A673 (cell line): ENCODE data around the gene ANKMY1. TPM values are rescaled to one million over a fixed set of nuclear protein-coding genes. Genes with fewer than 3 reads are reported as not detected.

Source experiments
- BruUV-seq: library from RNA; stranded (reverse); fragments of 400-500 nt; replicated peaks from 2 replicates; lab custom pipeline; 2021; lab: Mats Ljungman, UMichigan
- CTCF ChIA-PET: fragments of 300-600 bp; sonication (Branson Sonifier 250); formaldehyde crosslinking; loops from one replicate; lab custom pipeline; 2022; ENCODE audit warnings: antibody characterized with exemption; lab: Charles Lee
- POLR2A ChIA-PET: fragments of 300-600 bp; sonication (Branson Sonifier 250); formaldehyde crosslinking; loops from one replicate; lab custom pipeline; 2022; ENCODE audit warnings: antibody characterized with exemption; ENCODE audit not compliant: low non-redundant PET; lab: Charles Lee
- DNase-seq: peaks from one replicate; pipeline ENCODE4 v3.0.0-alpha.2; 2015; ENCODE audit warnings: low spot score
- H3K27ac ChIP-seq: fragments of 200-600 bp; sonication (generic); 2 replicates; pipeline ENCODE4 v1.5.1; 2016; ENCODE audit warnings: mixed run types, low read depth, mild to moderate bottlenecking, mixed read lengths, antibody characterized with exemption, low read length; ENCODE audit not compliant: poor library complexity, severe bottlenecking
- H3K27me3 ChIP-seq: fragments of 200-600 bp; sonication (generic); replicated peaks from 2 replicates; pipeline ENCODE4 v1.6.1; 2017; ENCODE audit warnings: mixed run types, low read depth, mild to moderate bottlenecking, mixed read lengths, antibody characterized with exemption, low read length; ENCODE audit not compliant: insufficient read depth, poor library complexity
- H3K36me3 ChIP-seq: fragments of 200-600 bp; sonication (generic); 2 replicates; pipeline ENCODE4 v1.6.1; 2016; ENCODE audit warnings: mixed run types, mild to moderate bottlenecking, mixed read lengths, antibody characterized with exemption, low read length; ENCODE audit not compliant: insufficient read depth, poor library complexity, severe bottlenecking
- H3K4me1 ChIP-seq: fragments of 200-600 bp; sonication (generic); 2 replicates; pipeline ENCODE4 v1.6.1; 2017; ENCODE audit warnings: mixed run types, mild to moderate bottlenecking, mixed read lengths, antibody characterized with exemption, low read length; ENCODE audit not compliant: insufficient read depth, poor library complexity, severe bottlenecking
- H3K4me3 ChIP-seq: fragments of 200-600 bp; sonication (generic); 2 replicates; pipeline ENCODE4 v1.5.1; 2016; ENCODE audit warnings: low read depth, mixed run types, mild to moderate bottlenecking, mixed read lengths, low read length; ENCODE audit not compliant: poor library complexity, severe bottlenecking
- H3K9me3 ChIP-seq: fragments of 200-600 bp; sonication (generic); 2 replicates; pipeline ENCODE4 v1.6.1; 2016; ENCODE audit warnings: mixed run types, low read depth, mild to moderate bottlenecking, mixed read lengths, antibody characterized with exemption, low read length; ENCODE audit not compliant: poor library complexity, severe bottlenecking
- EZH2 ChIP-seq: fragments of 200-600 bp; sonication (generic); IDR thresholded peaks from 2 replicates; pipeline ENCODE4 v1.6.1; 2017; ENCODE audit warnings: borderline replicate concordance, low read depth, mild to moderate bottlenecking, mixed read lengths, antibody characterized with exemption, low read length; ENCODE audit not compliant: poor library complexity, severe bottlenecking
- intact Hi-C: fragments of 100-400 bp; cut with micrococcal nuclease; formaldehyde crosslinking; loops from one replicate; pipeline ENCODE4 v1.10.0; 2022; ENCODE audit not compliant: unreplicated experiment
- total RNA-seq: library from RNA; stranded (reverse); gene quantifications from 2 replicates; pipeline ENCODE4 v1.2.3, GENCODE V29; 2021
- TF ChIP-seq, protein P1 (sequence below): fragments of 300-800, 200-600 bp; sonication (generic); conservative IDR thresholded peaks from 2 replicates; pipeline ENCODE4 v1.5.1; 2017; ENCODE audit warnings: low read depth, mild to moderate bottlenecking, antibody characterized with exemption, low read length, moderate library complexity, mixed read lengths

ANKMY1 gene
- total RNA-seq, 1 experiment from 2014 or later, result 21.8 TPM

DNA sequence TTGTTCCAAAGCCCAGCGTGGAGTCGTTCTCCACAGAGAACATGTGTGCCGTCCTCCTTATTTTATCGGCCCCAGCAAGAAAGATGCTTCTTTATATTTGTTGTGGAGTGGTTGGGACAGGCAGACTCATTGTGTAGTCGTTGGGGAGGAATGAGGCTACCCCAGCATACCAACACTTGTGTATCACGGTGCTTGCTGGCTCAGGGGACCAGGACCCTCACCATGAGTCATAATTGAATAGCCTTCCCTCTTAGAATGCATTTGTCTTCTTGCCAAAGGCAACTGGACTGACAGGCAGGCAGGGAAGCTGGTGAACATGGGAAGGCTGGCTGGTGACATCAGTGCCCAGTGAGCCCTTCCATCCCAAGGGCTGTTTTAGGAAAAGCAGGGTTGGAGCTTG is 33.4 kb upstream of the ANKMY1 start:
- BruUV-seq, result no TSS peak
- intact Hi-C loops, result no loop called here
- H3K9me3 ChIP-seq, result no peaks in the 10 kb centered on the region
- no peaks in the 10 kb centered on the region for H3K27me3 ChIP-seq
- H3K27ac ChIP-seq, result no peak overlapping the region
- no peak for DNase-seq
- peaks cover 7% of the 10 kb centered on the region for H3K36me3 ChIP-seq
- TF ChIP-seq, protein P1, sequence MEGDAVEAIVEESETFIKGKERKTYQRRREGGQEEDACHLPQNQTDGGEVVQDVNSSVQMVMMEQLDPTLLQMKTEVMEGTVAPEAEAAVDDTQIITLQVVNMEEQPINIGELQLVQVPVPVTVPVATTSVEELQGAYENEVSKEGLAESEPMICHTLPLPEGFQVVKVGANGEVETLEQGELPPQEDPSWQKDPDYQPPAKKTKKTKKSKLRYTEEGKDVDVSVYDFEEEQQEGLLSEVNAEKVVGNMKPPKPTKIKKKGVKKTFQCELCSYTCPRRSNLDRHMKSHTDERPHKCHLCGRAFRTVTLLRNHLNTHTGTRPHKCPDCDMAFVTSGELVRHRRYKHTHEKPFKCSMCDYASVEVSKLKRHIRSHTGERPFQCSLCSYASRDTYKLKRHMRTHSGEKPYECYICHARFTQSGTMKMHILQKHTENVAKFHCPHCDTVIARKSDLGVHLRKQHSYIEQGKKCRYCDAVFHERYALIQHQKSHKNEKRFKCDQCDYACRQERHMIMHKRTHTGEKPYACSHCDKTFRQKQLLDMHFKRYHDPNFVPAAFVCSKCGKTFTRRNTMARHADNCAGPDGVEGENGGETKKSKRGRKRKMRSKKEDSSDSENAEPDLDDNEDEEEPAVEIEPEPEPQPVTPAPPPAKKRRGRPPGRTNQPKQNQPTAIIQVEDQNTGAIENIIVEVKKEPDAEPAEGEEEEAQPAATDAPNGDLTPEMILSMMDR, result no peak
- TF ChIP-seq EZH2, result no peak
- H3K4me3 ChIP-seq, result no peak overlapping the region
- ChIA-PET POLR2A (no interaction called here), CTCF (no interaction called here)
- H3K4me1 ChIP-seq, result peaks cover 22% of the 10 kb centered on the region

DNA sequence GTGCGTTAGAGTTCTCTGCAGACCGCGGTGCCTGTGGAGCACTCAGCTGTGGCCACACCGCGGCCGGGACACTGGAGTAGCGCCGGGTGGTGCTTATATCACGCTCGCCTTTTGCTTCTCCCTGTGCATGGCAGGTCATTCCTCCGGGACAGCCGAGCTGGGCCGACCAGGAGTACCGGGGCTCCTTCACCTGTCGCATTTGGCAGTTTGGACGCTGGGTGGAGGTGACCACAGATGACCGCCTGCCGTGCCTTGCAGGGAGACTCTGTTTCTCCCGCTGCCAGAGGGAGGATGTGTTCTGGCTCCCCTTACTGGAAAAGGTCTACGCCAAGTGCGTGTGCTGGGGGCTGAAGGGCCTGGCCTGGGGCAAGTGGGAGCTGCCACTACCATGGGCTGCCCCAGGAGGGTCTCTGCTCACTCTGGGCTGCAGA is 32.9 kb upstream of the ANKMY1 start:
- peaks cover 7% of the 10 kb centered on the region for H3K36me3 ChIP-seq
- DNase-seq, result no peak
- ChIA-PET POLR2A (no interaction called here), CTCF (no interaction called here)
- H3K4me3 ChIP-seq, result no peak overlapping the region
- intact Hi-C loops, result no loop called here
- no TSS peak for BruUV-seq
- H3K27ac ChIP-seq, result no peak overlapping the region
- TF ChIP-seq, protein P1, result no peak
- no peak for TF ChIP-seq EZH2
- peaks cover 22% of the 10 kb centered on the region for H3K4me1 ChIP-seq
- no peaks in the 10 kb centered on the region for H3K27me3 ChIP-seq
- H3K9me3 ChIP-seq, result no peaks in the 10 kb centered on the region

DNA sequence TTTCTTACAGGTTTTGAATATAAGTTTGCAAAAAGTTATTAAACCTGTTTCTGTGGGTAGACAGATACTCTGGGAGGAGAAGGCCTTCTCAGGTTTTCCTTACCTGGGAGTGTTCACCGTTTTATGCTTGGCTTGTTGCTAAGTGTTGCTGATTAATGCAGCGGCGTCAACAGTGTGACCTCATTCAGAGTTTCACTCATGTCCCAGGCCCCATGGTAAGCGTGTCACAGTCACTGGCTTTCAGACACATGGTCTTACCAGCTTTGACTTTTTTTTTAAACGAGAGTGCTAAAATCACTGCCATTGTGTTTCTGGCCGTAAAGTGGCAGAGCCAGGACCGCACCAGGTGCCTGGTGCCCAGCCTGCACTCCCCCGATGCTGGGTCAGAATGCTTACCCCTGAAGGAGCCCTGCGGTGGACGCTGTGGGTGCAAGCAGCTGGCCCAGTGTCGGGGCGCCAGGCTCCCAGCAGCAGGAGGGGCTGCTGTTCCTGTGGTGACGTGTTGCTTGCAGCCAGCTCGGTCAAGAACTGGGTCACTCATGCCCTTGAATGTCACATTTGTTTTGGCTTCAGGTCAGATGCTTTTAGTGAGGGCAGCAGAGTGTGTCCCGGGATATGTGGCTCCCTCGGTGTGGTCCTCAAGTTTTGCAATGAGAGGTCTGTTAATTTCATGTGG is 32.2 kb upstream of the ANKMY1 start:
- TF ChIP-seq, protein P1, result no peak
- no peak for TF ChIP-seq EZH2
- POLR2A ChIA-PET, result no interaction called here
- Histone ChIP-seq H3K36me3 (peaks cover 7% of the 10 kb centered on the region), H3K4me3 (no peak overlapping the region), H3K27me3 (no peaks in the 10 kb centered on the region), H3K27ac (no peak overlapping the region), H3K4me1 (peaks cover 24% of the 10 kb centered on the region), H3K9me3 (no peaks in the 10 kb centered on the region)
- no peak for DNase-seq
- no TSS peak for BruUV-seq
- intact Hi-C loops, result no loop called here
- CTCF ChIA-PET, result no interaction called here
